Measurements from ENCODE around the gene SNCG. TPM values are rescaled to one million over a fixed set of nuclear protein-coding genes. Genes with fewer than 3 reads are reported as not detected.

The SNCG gene
- total RNA-seq = 1.3 and 5.2 TPM in 2 replicates

DNA sequence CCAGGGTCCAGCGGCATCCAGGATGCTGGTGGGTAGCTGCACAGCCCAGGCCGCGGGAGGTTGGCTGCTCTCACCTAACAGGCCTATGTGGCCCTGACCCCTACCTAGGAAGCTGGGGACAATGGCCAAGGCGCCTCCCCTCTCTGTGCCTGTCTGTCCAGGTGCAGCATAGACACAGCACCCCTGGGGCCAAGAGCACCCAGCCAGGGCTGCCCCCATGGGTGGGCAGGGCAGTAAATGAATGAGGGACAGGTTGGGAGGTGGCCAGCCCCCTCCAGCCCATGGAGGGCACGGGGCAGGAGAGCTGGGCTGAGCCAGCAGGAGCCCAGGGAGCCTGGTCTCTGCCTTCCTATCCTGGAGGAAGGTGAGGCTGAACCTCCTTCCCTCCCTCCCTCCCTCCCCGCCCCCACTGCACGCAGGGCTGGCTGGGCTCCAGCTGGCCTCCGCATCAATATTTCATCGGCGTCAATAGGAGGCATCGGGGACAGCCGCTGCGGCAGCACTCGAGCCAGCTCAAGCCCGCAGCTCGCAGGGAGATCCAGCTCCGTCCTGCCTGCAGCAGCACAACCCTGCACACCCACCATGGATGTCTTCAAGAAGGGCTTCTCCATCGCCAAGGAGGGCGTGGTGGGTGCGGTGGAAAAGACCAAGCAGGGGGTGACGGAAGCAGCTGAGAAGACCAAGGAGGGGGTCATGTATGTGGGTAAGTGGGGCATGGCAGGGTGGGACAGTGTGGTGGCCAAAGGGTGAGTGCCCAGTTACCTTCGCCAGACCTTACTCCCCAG, at the start of gene SNCG:
Gene SNCG (plus strand): TSS at position 484 of the 785 bp plus-strand sequence. CDS start 99 bp downstream, at position 583.

DNA sequence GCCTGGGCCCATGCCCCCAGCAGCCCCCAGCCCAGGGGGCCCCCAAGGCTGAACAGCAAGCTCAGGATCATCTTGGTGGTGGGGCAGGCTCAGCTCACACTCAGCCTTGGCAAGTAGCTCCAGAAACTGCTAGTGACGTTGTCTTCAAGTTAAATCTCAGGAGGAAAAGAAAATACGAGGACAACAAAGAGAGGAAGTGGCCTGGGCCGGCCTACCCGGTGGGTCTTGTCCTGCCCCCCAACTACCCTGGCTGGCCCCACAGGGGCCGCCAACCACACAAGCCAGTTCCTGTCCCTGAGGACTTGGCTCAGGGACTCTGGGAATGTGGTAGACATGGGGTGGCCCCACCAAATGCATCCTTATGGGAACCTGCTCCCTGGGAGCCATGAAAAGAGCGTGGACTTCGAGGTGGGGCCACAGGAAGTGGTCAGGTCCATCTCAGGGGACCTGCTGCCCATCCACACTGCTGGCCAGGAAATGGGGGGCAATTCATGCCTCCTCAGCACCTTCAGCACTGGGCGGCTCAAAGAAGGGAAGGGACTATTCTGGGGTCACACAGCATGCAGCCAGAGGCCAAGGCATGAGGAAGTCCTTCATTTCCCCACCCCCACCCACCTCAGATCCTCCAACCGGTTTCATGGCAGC, 806 bp upstream of the SNCG start, which contains the start of gene MMRN2:
Gene MMRN2 (minus strand): TSS at position 145 of the 645 bp plus-strand sequence. CDS start 74 bp downstream, at position 71.

DNA sequence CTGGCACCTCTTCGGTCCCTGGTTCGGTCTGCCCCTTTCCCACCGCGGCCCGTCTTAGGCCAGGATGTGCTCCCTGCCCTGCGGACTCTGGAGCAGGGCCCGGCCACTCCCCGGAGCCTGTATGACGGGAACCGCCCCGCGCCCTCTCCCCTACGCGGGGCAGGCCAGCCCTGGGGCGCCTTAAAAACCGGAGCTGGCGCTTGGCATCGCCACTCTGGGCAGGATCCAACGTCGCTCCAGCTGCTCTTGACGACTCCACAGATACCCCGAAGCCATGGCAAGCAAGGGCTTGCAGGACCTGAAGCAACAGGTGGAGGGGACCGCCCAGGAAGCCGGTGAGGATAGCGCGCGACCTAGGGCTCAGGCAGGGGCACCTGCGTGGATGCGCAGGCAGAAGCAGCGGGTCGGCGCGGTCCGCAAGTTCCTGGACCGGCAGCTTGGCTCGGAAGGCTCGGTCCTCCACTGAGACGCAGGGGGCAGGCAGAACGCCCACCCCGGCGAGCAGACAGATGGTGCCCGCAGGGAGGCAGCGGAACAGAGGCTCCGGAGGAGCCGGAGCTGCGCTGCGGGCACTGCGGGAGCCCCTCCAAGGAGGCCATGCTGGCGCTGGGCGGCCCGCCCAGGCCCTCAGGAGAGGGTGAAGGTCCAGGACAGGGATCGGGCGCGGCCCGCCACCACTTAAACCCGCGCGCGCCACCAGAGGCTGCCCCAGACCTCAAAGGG, 10.0 kb downstream of the SNCG start, which contains the start of gene ADIRF:
Gene ADIRF (plus strand): TSS at position 212 of the 723 bp plus-strand sequence. CDS start 63 bp downstream, at position 275.

Other genes starting within 250 kb of the SNCG start
- gene BMPR1A, start 202.0 kb upstream of the SNCG start, total RNA-seq = 13.1 and 15.7 TPM in 2 replicates
- gene MMRN2, start 984 bp upstream of the SNCG start, total RNA-seq = 16.9 and 24.7 TPM in 2 replicates
- gene ADIRF, start 9.9 kb downstream of the SNCG start, total RNA-seq = 23.8 and 44.7 TPM in 2 replicates
- gene FAM25A, start 61.7 kb downstream of the SNCG start, total RNA-seq = 2.5 and 3.3 TPM in 2 replicates
- 146 and 186 TPM in 2 replicates for gene GLUD1, start 136.2 kb downstream of the SNCG start, total RNA-seq
- 13.5 and 17.8 TPM in 2 replicates for gene SHLD2, start 136.6 kb downstream of the SNCG start, total RNA-seq

Data from hair follicular keratinocyte (primary cell).